HepG2 (cell line): Measurements from ENCODE around the gene CRAT. TPM values are rescaled to one million over a fixed set of nuclear protein-coding genes. Genes with fewer than 3 reads are reported as not detected.

Experiments
- ATAC-seq: fragments of 200-7000 bp; cut with Tn5 transposase; 3 replicates; pipeline ENCODE4 v1.9.1; 2020; ENCODE audit warnings: mild to moderate bottlenecking, moderate library complexity
- BruUV-seq: library from RNA; stranded (reverse); fragments of 400-500 nt; replicated peaks from 2 replicates; lab custom pipeline; 2021; lab: Mats Ljungman, UMichigan
- CTCF ChIA-PET: fragments of 300-600 bp; formaldehyde crosslinking; extraction: SDS; loops from one replicate; lab custom pipeline; 2021; ENCODE audit warnings: low total read pairs, inconsistent platforms, low intra/inter-chr PET ratio; lab: Yijun Ruan, JAX
- POLR2A ChIA-PET: fragments of 350-600 bp; sonication (Branson Sonifier 250); formaldehyde crosslinking; loops from one replicate; lab custom pipeline; 2020; ENCODE audit warnings: antibody characterized with exemption, inconsistent platforms; lab: Yijun Ruan, JAX
- DNase-seq: peaks from one replicate; pipeline ENCODE4 v3.0.0-alpha.2; 2015; ENCODE audit warnings: low spot score
- FAIRE-seq: peaks from 3 replicates; lab custom pipeline; 2011; peaks lifted over from hg19 to GRCh38; lab: Jason Lieb, UNC
- H2AFZ ChIP-seq: one replicate; pipeline ENCODE4 v1.6.1; 2011; ENCODE audit warnings: low read length, inconsistent platforms
- H3K27ac ChIP-seq: fragments of 300-600 bp; 3 replicates; pipeline ENCODE4 v1.8.0; 2011; ENCODE audit warnings: mixed run types, mild to moderate bottlenecking, mixed read lengths, low read length, inconsistent platforms; ENCODE audit not compliant: insufficient read depth; ENCODE audit errors: extremely low read length
- H3K27me3 ChIP-seq, 2 experiments: fragments of 200-600 bp in 1 of 2; 2 replicates in 1 of 2; 3 replicates in 1 of 2; pipeline versions ENCODE4 v1.6.0 to v1.8.0; 2011; ENCODE audit warnings: low read length in 2 of 2, mild to moderate bottlenecking in 2 of 2, moderate library complexity in 2 of 2, inconsistent platforms in 1 of 2; ENCODE audit not compliant: insufficient read depth in 2 of 2, control insufficient read depth in 1 of 2
- H3K36me3 ChIP-seq, 2 experiments: fragments of 200-600 bp in 1 of 2; replicated peaks in 1 of 2; 2 replicates in 1 of 2; 3 replicates in 1 of 2; pipeline versions ENCODE4 v1.5.1 to v1.8.0; 2011; ENCODE audit warnings: low read length in 2 of 2, inconsistent platforms in 1 of 2; ENCODE audit not compliant: insufficient read depth in 2 of 2, control insufficient read depth in 1 of 2
- H3K4me1 ChIP-seq: 2 replicates; pipeline ENCODE4 v1.5.1; 2012; ENCODE audit warnings: low read length, inconsistent platforms; ENCODE audit not compliant: insufficient read depth
- H3K4me2 ChIP-seq: 2 replicates; pipeline ENCODE4 v1.6.0; 2011; ENCODE audit warnings: low read depth, low read length, inconsistent platforms
- H3K4me3 ChIP-seq, 3 experiments: fragments of 200-600 bp in 1 of 3; sonication (generic), shearing (Covaris generic) in 1 of 3; replicated peaks in 1 of 3; 2 replicates each; pipeline ENCODE4 v1.5.1; 2011 to 2016; ENCODE audit warnings: low read length in 3 of 3, inconsistent platforms in 2 of 3, low read depth in 2 of 3, mild to moderate bottlenecking in 2 of 3, control low read depth in 1 of 3, mixed read lengths in 1 of 3; ENCODE audit not compliant: insufficient read depth in 1 of 3
- H3K79me2 ChIP-seq: one replicate; pipeline ENCODE4 v1.6.1; 2011; ENCODE audit warnings: low read length, inconsistent platforms; ENCODE audit not compliant: insufficient read depth
- H3K9ac ChIP-seq: 2 replicates; pipeline ENCODE4 v1.6.0; 2011; ENCODE audit warnings: mild to moderate bottlenecking, low read depth, low read length, inconsistent platforms; ENCODE audit not compliant: insufficient read depth
- H3K9me3 ChIP-seq: 2 replicates; pipeline ENCODE4 v1.5.1; 2012; ENCODE audit warnings: mild to moderate bottlenecking, low read length
- H4K20me1 ChIP-seq: 2 replicates; pipeline ENCODE4 v1.6.0; 2011; ENCODE audit warnings: inconsistent platforms, mild to moderate bottlenecking, low read length, moderate library complexity; ENCODE audit not compliant: insufficient read depth
- ADNP ChIP-seq: sonication (generic); formaldehyde crosslinking; IDR thresholded peaks from 2 replicates; pipeline ENCODE4 v1.4.0; 2020; ENCODE audit warnings: missing genetic modification reagents
- FOSL2 ChIP-seq: sonication (generic); formaldehyde crosslinking; IDR thresholded peaks from 2 replicates; pipeline ENCODE4 v1.4.0; 2020; ENCODE audit warnings: missing genetic modification reagents
- SALL1 ChIP-seq: sonication (generic); formaldehyde crosslinking; IDR thresholded peaks from 2 replicates; pipeline ENCODE4 v1.8.0; 2022; ENCODE audit warnings: mild to moderate bottlenecking, missing genetic modification reagents
- SRSF4 ChIP-seq: fragments of 200-400 bp; formaldehyde crosslinking; IDR thresholded peaks from one replicate; pipeline ENCODE4 v1.6.1; 2018; ENCODE audit warnings: mild to moderate bottlenecking, low read depth, low read length, moderate library complexity; ENCODE audit not compliant: poor library complexity, severe bottlenecking
- ZNF33B ChIP-seq: sonication (generic); formaldehyde crosslinking; IDR thresholded peaks from 2 replicates; pipeline ENCODE4 v1.5.1; 2020; ENCODE audit warnings: mild to moderate bottlenecking, missing genetic modification reagents
- ZNF605 ChIP-seq: sonication (generic); formaldehyde crosslinking; IDR thresholded peaks from 2 replicates; pipeline ENCODE4 v1.8.0; 2022; ENCODE audit warnings: mild to moderate bottlenecking, missing genetic modification reagents
- WGBS: methylation state at CpG from one replicate; pipeline ENCODE4 v1.1.6; 2017; ENCODE audit warnings: low lambda C conversion rate; 5-methylcytosine and 5-hydroxymethylcytosine counted together
- in situ Hi-C: cut with HindIII; loops from 2 replicates; pipeline ENCODE4 v1.10.0; 2017; ENCODE audit warnings: low pct_unique_long_range_greater_than_20kb; ENCODE audit not compliant: extremely low pct_ligation_motif_present
- intact Hi-C: fragments of 100-400 bp; cut with micrococcal nuclease; formaldehyde crosslinking; loops from one replicate; pipeline ENCODE4 v1.10.0; 2022; ENCODE audit not compliant: unreplicated experiment
- polyA plus RNA-seq, 8 experiments: library from polyadenylated mRNA; depleted of rRNA in 3 of 8; stranded (reverse) in 7 of 8; unstranded in 1 of 8; fragments of >200 nt; fragmentation: Illumina TruSeq in 4 of 8; extraction: Trizol in 4 of 8; gene quantifications; 2 replicates each; pipeline versions ENCODE4 v1.2.1 to v1.2.3, GENCODE V29; 2011 to 2016; ENCODE audit warnings: low read depth in 4 of 8, missing spikeins in 1 of 8, mixed read lengths in 1 of 8; ENCODE audit not compliant: insufficient read depth in 1 of 8
- total RNA-seq, 5 experiments: library from RNA; depleted of rRNA; stranded (reverse); fragments of >200 nt; fragmentation: Illumina TruSeq; extraction: Trizol; gene quantifications; 2 replicates each; pipeline ENCODE4 v1.2.3, GENCODE V29; 2016; ENCODE audit warnings: low read depth in 1 of 5
- TF ChIP-seq, protein P1 (sequence below): sonication (generic); formaldehyde crosslinking; IDR thresholded peaks from 2 replicates; pipeline ENCODE4 v1.4.0; 2020; ENCODE audit warnings: mild to moderate bottlenecking, missing genetic modification reagents
- TF ChIP-seq, protein P2 (sequence below): sonication (generic); formaldehyde crosslinking; IDR thresholded peaks from 2 replicates; pipeline ENCODE4 v1.5.1; 2020; ENCODE audit warnings: missing genetic modification reagents, mild to moderate bottlenecking, borderline replicate concordance
- TF ChIP-seq, protein P3 (sequence below): sonication (generic); formaldehyde crosslinking; IDR thresholded peaks from one replicate; pipeline ENCODE4 v1.5.1; 2020; ENCODE audit warnings: mild to moderate bottlenecking, missing genetic modification reagents; ENCODE audit errors: not compliant biosample characterization

The CRAT gene
- total and polyA plus RNA-seq, 2 of the 13 experiments (the other 11 are each of a cell fraction or from before 2014, with no cell fraction given): 26.1 to 26.6 TPM

GRCh38 chr9:129108805-129109536 lies 1.6 kb downstream of the CRAT start:
- ChIA-PET POLR2A (interaction anchor here (1.0 to 3.6 kb wide), 7 partner anchors 11 to 516 kb away, joined by 3 to 18 read pairs (median 4); partner anchors contain the start of genes DOLPP1 and NTMT1), CTCF (no interaction called here)
- H3K4me1 ChIP-seq: peaks cover 39% of the 10 kb centered on the region
- peak overlapping the region; percentile 77; the same call in 1 of the 2 replicates for H3K9ac ChIP-seq
- peaks cover 0 to 4% of the 10 kb centered on the region in 2 experiments; a peak in 1 of 5 replicates for H3K36me3 ChIP-seq
- no peaks in the 10 kb centered on the region for H3K9me3 ChIP-seq
- no peak overlapping the region for H2AFZ ChIP-seq
- WGBS: 96% methylated on average over 10 of the region's 10 CpGs
- in situ Hi-C loops (no loop called here), intact Hi-C loops (no loop called here)
- TF ChIP-seq, protein P1, sequence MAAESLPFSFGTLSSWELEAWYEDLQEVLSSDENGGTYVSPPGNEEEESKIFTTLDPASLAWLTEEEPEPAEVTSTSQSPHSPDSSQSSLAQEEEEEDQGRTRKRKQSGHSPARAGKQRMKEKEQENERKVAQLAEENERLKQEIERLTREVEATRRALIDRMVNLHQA (CRISPR knock-in tag): no peak
- no peak for TF ChIP-seq ZNF33B
- no peak for TF ChIP-seq ADNP (CRISPR knock-in tag)
- TF ChIP-seq, protein P2, sequence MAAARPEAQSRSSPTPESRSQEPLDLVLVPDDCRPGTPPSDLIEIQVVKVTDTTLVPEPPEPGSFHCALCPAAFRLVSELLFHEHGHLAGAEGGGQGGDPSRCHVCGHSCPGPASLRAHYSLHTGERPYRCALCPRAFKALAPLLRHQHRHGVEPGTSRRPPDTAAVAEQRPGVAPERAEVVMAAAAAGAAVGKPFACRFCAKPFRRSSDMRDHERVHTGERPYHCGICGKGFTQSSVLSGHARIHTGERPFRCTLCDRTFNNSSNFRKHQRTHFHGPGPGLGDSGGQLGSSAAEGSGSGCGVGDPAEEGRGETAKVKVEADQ (CRISPR knock-in tag): no peak
- 0 out of 2 replicates have a peak, but pooled peaks have one; percentile 12 for TF ChIP-seq ZNF605 (CRISPR knock-in tag)
- no peak for TF ChIP-seq SRSF4
- no peak for TF ChIP-seq FOSL2 (CRISPR knock-in tag)
- 0 out of 2 replicates have a peak, but pooled peaks have one; percentile 4 for TF ChIP-seq SALL1 (CRISPR knock-in tag)
- TF ChIP-seq, protein P3, sequence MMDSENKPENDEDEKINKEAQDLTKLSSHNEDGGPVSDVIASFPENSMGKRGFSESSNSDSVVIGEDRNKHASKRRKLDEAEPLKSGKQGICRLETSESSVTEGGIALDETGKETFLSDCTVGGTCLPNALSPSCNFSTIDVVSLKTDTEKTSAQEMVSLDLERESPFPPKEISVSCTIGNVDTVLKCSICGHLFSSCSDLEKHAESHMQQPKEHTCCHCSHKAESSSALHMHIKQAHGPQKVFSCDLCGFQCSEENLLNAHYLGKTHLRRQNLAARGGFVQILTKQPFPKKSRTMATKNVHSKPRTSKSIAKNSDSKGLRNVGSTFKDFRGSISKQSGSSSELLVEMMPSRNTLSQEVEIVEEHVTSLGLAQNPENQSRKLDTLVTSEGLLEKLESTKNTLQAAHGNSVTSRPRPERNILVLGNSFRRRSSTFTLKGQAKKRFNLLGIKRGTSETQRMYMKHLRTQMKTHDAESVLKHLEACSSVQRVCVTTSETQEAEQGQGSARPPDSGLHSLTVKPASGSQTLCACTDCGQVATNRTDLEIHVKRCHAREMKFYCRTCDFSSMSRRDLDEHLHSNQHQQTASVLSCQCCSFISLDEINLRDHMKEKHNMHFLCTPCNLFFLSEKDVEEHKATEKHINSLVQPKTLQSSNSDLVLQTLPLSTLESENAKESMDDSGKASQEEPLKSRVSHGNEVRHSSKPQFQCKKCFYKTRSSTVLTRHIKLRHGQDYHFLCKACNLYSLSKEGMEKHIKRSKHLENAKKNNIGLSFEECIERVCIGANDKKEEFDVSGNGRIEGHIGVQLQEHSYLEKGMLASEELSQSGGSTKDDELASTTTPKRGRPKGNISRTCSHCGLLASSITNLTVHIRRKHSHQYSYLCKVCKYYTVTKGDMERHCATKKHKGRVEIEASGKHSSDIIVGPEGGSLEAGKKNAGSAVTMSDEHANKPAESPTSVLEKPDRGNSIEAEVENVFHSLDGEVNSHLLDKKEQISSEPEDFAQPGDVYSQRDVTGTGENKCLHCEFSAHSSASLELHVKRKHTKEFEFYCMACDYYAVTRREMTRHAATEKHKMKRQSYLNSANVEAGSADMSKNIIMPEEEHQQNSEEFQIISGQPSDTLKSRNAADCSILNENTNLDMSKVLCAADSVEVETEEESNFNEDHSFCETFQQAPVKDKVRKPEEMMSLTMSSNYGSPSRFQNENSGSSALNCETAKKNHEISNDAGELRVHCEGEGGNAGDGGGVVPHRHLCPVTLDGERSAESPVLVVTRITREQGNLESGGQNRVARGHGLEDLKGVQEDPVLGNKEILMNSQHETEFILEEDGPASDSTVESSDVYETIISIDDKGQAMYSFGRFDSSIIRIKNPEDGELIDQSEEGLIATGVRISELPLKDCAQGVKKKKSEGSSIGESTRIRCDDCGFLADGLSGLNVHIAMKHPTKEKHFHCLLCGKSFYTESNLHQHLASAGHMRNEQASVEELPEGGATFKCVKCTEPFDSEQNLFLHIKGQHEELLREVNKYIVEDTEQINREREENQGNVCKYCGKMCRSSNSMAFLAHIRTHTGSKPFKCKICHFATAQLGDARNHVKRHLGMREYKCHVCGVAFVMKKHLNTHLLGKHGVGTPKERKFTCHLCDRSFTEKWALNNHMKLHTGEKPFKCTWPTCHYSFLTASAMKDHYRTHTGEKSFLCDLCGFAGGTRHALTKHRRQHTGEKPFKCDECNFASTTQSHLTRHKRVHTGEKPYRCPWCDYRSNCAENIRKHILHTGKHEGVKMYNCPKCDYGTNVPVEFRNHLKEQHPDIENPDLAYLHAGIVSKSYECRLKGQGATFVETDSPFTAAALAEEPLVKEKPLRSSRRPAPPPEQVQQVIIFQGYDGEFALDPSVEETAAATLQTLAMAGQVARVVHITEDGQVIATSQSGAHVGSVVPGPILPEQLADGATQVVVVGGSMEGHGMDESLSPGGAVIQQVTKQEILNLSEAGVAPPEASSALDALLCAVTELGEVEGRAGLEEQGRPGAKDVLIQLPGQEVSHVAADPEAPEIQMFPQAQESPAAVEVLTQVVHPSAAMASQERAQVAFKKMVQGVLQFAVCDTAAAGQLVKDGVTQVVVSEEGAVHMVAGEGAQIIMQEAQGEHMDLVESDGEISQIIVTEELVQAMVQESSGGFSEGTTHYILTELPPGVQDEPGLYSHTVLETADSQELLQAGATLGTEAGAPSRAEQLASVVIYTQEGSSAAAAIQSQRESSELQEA (CRISPR knock-in tag): no peak
- BruUV-seq: no TSS peak
- DNase-seq: no peak
- H3K27me3 ChIP-seq: no peaks in the 10 kb centered on the region; a peak in 1 of 5 replicates
- ATAC-seq: no peak
- H4K20me1 ChIP-seq: 0 out of 2 replicates have a peak, but pooled peaks cover 5% of the 10 kb centered on the region
- H3K79me2 ChIP-seq: peaks cover 23% of the 10 kb centered on the region
- no peak for FAIRE-seq
- H3K27ac ChIP-seq: peak overlapping the region; percentile 91
- peak overlapping the region; percentile 70 for H3K4me2 ChIP-seq
- H3K4me3 ChIP-seq: peak overlapping the region in 2 of 3 experiments; percentile 80; a peak in 3 of 6 replicates
